Type B pancreatic cell (in vitro differentiated cells): ENCODE results near the gene RAPGEF1. TPM values are rescaled to one million over a fixed set of nuclear protein-coding genes. Genes with fewer than 3 reads are reported as not detected.

Experiments
- DNase-seq: peaks from one replicate; pipeline ENCODE4 v3.0.0; 2021; ENCODE audit warnings: mixed read lengths; ENCODE audit not compliant: unreplicated experiment; ENCODE audit errors: extremely low spot score
- H3K27ac Mint-ChIP-seq: 2 replicates; pipeline ENCODE4 v1.8.0; 2021; ENCODE audit warnings: mild to moderate bottlenecking, mixed read lengths
- H3K27me3 Mint-ChIP-seq: 2 replicates; pipeline ENCODE4 v1.8.0; 2021; ENCODE audit warnings: mixed read lengths
- H3K36me3 Mint-ChIP-seq: 2 replicates; pipeline ENCODE4 v1.8.0; 2021; ENCODE audit warnings: mixed read lengths
- H3K4me1 Mint-ChIP-seq: one replicate; pipeline ENCODE4 v1.8.0; 2021; ENCODE audit warnings: mixed read lengths; ENCODE audit not compliant: unreplicated experiment
- H3K4me3 Mint-ChIP-seq: 2 replicates; pipeline ENCODE4 v1.8.0; 2021; ENCODE audit warnings: mild to moderate bottlenecking, mixed read lengths
- H3K9me3 Mint-ChIP-seq: 2 replicates; pipeline ENCODE4 v1.8.0; 2021; ENCODE audit warnings: mixed read lengths
- total RNA-seq: library from RNA; stranded (reverse); gene quantifications from 2 replicates; pipeline ENCODE4 v1.2.1, GENCODE V29; 2021; ENCODE audit warnings: low replicate concordance
- TF ChIP-seq, protein P1 (sequence below): fragments of 200-600 bp; sonication (generic); conservative IDR thresholded peaks from 2 replicates; pipeline ENCODE4 v1.5.0; 2021; ENCODE audit warnings: antibody characterized with exemption, mild to moderate bottlenecking

The RAPGEF1 gene
- total RNA-seq, 1 donor from 2014 or later = 45.9 TPM

DNA sequence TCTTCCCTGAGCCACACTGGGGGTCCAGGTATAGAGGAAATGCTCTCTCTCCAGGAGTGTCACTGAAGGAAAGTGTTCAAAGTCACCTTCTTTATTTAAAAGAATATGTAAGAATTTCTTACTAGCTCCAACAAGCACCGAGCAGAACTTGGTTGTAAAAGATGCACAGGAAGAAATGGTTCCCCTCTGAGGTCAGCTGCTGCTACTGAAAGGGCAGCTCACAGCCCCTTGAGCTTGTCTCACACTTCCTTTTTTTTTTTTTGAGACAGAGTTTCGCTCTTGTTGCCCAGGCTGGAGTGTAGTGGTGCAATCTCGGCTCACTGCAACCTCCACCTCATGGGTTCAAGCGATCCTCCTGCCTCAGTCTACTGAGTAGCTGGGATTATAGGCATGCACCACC is 117.4 kb downstream of the RAPGEF1 start:
- Mint-ChIP-seq H3K36me3 (peaks cover 27% of the 10 kb centered on the region), H3K9me3 (no peaks in the 10 kb centered on the region), H3K27me3 (no peaks in the 10 kb centered on the region), H3K4me1 (peaks cover 27% of the 10 kb centered on the region), H3K4me3 (no peak overlapping the region), H3K27ac (no peak overlapping the region)
- no peak for DNase-seq
- TF ChIP-seq, protein P1, sequence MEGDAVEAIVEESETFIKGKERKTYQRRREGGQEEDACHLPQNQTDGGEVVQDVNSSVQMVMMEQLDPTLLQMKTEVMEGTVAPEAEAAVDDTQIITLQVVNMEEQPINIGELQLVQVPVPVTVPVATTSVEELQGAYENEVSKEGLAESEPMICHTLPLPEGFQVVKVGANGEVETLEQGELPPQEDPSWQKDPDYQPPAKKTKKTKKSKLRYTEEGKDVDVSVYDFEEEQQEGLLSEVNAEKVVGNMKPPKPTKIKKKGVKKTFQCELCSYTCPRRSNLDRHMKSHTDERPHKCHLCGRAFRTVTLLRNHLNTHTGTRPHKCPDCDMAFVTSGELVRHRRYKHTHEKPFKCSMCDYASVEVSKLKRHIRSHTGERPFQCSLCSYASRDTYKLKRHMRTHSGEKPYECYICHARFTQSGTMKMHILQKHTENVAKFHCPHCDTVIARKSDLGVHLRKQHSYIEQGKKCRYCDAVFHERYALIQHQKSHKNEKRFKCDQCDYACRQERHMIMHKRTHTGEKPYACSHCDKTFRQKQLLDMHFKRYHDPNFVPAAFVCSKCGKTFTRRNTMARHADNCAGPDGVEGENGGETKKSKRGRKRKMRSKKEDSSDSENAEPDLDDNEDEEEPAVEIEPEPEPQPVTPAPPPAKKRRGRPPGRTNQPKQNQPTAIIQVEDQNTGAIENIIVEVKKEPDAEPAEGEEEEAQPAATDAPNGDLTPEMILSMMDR = no peak

DNA sequence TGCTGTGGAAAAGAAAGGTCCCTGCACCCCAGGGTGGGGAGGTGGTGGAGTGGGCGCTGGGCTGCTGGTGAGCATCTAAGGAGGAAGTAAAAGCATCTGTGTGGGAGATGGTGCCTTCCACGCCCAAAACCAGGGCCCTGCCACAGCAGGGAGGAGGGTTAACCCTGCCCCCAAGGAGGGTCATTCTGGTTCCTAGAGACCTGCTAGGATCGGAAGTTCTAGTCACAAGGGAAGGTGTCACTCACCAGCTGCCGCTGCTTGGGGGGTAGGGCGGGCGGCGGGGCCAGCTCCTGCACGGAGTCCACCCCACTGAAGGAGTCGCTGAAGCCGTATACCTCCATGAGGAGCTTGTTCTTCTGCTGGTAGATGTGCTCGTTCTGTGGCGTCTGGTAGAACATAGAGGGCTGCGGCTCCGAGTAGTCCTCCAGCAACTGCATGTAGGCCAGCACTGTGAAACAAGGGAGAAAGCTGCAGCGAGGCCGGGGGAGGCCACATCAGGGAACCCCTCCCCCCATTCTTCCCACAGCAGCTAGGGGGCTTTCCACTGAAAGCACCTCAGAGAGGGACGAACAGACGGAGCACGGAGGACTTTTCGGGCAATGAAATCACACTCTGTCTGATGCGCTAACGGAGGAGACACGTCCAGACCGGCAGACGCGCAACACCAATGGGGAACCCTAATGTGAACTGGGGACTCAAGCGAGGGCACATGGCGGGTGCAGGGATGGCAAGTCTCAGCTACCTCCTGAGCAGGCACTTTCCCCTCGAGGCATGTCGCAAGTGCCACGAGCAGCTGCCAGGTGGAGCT is 118.1 kb downstream of the RAPGEF1 start:
- TF ChIP-seq, protein P1 = no peak
- Mint-ChIP-seq H3K4me3 (no peak overlapping the region), H3K4me1 (peaks cover 23% of the 10 kb centered on the region), H3K27ac (no peak overlapping the region), H3K27me3 (no peaks in the 10 kb centered on the region), H3K9me3 (no peaks in the 10 kb centered on the region), H3K36me3 (peaks cover 26% of the 10 kb centered on the region)
- DNase-seq = no peak

DNA sequence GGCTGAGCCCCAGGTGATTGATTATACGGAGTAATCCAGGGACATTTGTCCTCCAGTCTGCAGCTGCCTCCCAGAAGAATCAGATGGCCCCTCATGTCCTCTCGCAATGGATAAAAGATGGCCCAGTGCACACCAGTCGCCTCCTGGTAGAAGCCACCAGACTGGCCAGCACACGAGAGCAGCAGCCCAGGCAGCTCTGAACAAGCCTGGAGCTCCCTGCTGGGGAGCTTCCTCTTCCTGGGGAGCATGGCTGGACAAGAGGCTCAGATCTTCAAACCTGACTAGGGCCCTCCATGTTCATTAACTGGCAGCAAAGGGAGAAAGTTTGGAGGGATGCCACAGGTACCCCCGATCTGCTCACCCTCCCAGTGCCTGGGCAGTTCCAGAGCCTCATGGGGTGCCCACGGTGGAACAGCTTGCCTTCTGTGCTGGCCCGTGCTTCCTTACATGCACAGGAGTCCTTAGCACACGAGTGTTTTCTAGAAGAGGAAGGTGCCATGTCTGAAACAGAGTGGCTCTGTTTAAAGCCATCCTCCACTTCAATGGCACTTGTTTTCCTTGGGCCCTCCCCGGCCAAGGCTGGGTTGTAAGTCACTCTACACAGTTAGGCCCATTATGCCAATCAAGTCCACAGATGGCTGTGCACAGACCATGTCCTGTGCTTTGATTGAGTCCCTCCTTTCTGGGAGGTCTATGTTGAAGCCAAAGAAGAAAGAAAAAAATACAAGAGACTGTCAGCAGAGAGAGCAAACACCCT is 118.9 kb downstream of the RAPGEF1 start:
- H3K4me3 Mint-ChIP-seq = no peak overlapping the region
- H3K4me1 Mint-ChIP-seq = peaks cover 23% of the 10 kb centered on the region
- TF ChIP-seq, protein P1 = no peak
- H3K27me3 Mint-ChIP-seq = no peaks in the 10 kb centered on the region
- no peak for DNase-seq
- H3K36me3 Mint-ChIP-seq = peaks cover 28% of the 10 kb centered on the region
- H3K9me3 Mint-ChIP-seq = no peaks in the 10 kb centered on the region
- no peak overlapping the region for H3K27ac Mint-ChIP-seq

DNA sequence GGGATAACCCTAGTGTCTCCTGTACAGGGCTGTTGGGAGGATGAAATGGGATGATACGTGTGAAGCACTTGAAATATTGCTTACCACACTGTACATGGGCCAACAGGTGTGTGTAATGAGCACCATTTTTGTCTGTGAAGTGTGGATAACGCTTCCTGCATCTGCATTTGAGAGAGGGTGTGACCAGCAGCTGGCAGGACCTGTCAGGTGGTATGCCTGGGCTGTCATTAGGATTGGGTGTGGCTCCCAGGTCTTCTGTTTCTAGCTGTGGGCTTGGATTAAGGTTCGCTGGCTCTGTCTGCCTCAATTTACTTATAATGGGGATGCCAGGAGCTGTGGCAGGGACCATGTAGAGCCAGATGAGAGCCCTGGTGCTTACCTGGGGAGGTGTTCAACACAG is 120.2 kb downstream of the RAPGEF1 start:
- Mint-ChIP-seq H3K4me1 (peaks cover 11% of the 10 kb centered on the region), H3K27ac (no peak overlapping the region), H3K9me3 (no peaks in the 10 kb centered on the region), H3K27me3 (no peaks in the 10 kb centered on the region), H3K36me3 (peaks cover 32% of the 10 kb centered on the region), H3K4me3 (no peak overlapping the region)
- no peak for DNase-seq
- TF ChIP-seq, protein P1 = no peak

DNA sequence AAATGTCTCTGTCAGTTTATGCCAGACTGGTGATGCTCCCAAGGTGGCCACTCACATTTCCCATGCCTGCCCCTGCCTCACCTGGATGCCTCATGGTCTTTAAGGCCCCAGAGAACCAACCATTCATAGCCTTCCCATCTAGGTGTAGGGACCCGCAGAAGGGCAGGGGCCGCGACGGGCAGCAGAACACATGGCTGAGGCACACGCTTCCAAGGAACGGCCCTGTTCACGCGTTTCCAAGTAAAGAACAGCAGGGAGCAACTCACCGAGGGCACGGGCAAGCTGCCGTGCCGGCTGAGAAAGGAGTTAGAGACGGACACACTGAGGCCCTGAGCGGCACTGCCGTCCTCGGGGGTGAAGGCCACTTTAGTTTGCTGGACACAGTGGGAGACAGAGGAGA is 121.1 kb downstream of the RAPGEF1 start:
- DNase-seq = no peak
- H3K27me3 Mint-ChIP-seq = no peaks in the 10 kb centered on the region
- H3K36me3 Mint-ChIP-seq = peaks cover 32% of the 10 kb centered on the region
- H3K4me1 Mint-ChIP-seq = peaks cover 7% of the 10 kb centered on the region
- H3K9me3 Mint-ChIP-seq = no peaks in the 10 kb centered on the region
- no peak overlapping the region for H3K27ac Mint-ChIP-seq
- TF ChIP-seq, protein P1 = no peak
- H3K4me3 Mint-ChIP-seq = no peak overlapping the region
